A204.1 (cell line): Measurements from ENCODE around the gene VPS37D.

Experiments
- FAIRE-seq: peaks from 2 replicates; lab custom pipeline; 2012; peaks lifted over from hg19 to GRCh38; lab: Jason Lieb, UNC

VPS37D gene

DNA sequence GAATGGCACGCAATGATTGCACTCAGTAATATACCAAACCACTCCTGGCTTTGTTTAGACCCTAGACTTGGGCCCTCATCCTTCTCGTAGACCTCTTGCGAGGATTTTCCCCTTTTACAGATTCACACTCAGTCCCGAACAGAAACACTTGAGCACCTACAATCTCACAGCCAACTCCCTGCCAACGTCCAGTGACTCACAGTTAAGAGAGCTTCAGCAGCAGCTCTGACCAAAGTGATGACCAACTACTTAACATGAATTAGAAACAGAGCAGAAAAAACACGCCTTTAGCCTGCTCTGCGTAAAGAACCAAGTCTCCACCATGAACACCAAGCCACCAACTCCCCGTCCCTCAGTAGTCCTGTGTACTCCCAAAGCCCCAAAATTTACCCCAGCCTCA lies 13.4 kb downstream of the VPS37D start:
- FAIRE-seq = no peak

DNA sequence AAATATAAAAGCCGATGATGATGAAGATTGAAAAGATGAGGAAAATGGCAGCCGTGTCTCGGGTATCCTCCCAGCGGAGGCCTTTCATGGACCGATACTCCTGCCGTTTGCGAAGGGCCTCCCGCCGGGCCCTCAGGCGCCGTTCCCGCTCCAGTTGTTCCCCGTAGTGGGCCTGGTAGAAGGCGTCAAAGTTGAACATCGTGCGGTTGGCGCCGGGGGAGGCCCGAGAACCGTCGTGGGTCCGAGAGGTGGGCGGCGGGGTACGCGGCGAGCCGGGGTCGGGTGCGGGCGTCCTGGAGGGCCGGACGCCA lies 15.1 kb downstream of the VPS37D start:
- no peak for FAIRE-seq

DNA sequence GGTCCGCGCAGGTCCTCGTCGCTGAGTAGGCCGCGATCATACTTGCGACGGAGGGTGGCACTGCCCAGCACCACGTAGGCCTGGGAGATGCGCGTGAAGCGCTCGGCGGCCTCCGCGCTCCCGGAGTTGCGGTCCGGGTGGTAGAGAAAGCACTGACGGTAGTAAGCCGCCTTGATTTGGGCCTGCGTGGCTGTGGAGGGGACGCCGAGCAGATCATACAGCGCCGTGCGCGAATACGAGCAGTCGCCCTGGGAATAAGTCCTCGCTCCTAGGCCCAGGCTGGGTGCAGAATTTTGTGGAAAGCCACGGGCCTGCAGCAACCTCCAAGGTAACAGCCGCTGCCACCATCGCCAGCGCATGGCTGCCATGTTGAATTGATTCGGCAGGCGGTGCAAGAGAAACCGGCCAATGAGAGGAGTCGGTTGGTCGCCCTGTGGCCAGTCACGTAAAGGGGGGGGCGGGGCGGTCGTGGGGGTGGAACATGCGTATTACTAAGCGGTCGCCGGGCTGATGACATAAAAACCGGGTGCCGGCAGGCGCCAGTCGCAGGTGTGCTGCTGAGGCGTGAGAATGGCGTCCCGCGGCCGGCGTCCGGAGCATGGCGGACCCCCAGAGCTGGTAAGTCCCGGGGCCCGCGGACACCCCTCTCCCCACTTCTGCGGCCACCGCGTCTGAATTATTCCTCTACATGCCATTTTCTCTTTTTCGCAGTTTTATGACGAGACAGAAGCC lies 15.6 kb downstream of the VPS37D start, which contains the start of the genes BUD23 and DNAJC30:
Gene BUD23, plus strand, starts transcription at position 542 of the 732 bp plus-strand sequence. Its CDS starts 29 bp downstream, at position 571.
Gene DNAJC30, minus strand, starts transcription at position 398 of the 732 bp plus-strand sequence. Its CDS starts 30 bp downstream, at position 368.
- no peak for FAIRE-seq

DNA sequence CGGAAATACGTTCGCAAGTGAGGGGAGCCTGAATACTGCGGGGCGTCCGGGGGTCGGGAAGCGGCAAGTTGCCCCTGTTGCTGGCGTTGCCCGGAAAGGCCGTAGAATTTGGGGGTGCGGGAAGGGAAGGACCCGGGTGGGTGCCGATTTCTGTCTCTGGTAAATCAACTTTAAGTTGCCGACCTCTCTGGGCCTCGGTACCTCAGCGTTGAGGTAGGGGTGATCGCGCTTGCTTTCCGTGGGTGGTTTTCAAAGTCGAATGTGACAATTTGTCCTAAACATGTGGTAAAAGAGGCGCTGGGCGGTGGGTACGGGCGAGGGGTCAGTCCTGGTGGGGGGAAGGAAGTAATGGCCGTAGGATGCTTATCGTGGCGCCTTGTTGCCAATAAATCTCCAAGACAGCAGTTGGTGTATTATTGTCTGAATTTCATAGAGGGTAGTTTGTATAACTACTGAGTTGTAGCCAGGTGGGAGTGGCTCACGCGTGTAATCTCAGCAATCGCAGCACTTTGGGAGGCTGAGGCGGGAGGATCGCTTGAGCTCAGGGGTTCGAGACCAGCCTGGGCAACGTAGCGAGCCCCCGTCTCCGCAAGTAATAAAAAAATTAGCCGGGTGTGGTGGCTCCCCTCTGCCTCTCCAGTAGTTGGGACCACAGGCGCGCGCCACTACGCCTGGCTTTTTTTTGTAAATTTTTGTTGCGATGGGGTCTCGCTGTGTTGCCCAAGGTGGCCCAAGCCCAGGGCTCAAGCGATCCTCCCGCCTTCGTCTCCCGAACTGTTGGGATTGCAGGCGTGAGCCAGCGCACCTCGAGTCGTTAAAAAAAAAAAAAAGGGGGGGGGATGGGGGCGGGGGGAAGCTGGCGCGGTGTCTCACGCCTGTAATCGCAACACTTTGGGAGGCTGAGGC lies 16.4 kb downstream of the VPS37D start:
- no peak for FAIRE-seq

DNA sequence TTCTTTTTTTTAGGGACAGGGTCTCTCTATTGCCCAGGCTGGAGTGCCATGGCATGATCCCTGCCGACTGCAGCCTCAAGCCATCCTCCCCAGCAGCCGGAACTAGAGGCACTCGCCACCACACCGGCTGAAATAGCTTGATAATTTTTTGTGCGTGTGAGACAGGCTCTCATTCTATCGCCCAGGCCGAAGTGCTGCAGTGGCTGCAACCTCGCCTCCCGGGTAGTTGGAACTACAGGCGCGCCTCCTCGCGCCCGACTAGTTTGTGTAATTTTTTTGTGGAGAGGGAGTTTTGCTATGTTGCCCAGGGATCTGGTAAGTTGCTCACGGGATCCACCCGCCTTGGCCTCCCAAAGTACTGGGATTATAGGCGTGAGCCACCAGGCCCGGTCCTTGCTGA lies 17.7 kb downstream of the VPS37D start:
- no peak for FAIRE-seq

DNA sequence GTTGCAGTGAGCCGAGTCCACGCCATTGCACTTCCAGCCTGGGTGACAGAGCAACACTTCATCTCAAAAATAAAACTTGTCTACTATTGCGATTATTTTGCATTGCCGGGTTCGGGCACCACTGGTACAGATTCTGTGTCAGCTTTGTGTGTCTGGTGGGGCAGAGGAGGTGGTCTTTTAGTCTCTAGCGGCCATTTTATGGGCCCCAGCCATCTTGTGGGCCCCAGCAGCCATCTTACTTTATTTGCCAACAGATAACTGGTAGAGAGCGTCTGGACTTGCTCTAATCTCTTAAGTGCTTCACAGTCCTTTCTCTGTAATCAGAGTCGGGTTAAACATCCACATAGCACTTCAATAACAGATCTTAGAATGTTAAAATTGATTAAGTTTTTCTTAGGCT lies 20.7 kb downstream of the VPS37D start:
- no peak for FAIRE-seq

DNA sequence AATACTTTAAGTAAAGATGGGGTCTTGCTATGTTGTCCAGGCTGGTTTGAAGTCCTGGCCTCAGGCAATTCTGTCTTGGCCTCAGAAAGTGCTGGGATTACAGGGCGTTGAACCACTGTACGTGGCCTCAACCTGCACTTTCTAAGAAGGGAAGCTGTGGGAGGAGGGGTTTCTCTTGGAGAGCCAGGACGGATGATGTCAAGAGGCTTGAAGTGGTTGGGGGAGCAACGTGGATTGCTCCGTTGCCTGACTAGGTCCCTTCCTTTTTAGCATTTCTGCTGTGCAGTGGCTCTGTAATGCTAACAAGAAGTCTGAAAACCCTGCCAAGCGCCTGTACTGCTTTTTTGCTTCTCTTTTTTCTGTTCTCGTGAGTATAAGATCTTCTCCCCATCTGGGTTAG lies 23.0 kb downstream of the VPS37D start:
- FAIRE-seq = no peak

DNA sequence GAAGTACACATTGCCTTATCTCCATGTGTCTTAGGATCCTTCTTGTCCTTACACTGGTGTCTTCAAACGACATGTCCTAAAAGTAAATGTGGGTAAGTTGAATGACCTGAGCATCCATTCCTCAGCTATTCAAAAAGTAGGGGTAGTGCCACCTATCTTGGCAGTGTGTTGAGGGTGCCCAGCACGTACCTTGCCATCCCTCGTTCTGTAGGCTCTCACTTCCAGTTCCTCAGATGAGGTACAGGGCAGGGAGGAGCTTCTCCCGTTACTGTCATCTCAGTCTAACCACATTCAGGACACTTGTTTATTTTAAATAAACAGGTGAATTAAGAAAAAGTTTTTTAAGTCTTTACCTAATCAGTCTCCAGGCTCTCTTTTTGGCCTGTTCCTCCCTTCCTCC lies 28.7 kb downstream of the VPS37D start:
- FAIRE-seq = no peak

DNA sequence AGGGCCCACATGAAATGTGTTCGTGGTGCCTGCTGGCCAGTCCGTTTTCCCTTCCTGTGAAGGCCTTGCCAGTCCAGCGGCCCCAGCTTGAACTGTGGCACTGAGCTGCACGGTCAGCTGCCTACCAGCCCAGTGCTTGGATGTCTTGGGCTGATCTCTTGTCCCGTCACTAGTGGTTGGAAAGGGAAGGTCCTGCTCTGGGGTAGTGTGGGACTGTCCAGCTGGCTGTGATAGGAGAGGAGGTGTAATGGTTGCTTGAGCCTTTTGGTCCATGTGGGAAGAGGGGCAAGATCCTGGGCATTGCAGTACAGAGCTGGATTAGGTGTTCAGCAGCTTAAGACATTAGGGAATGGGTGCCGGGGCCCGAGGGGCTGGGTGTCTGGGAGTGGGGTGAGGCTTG lies 30.8 kb downstream of the VPS37D start:
- FAIRE-seq = no peak

DNA sequence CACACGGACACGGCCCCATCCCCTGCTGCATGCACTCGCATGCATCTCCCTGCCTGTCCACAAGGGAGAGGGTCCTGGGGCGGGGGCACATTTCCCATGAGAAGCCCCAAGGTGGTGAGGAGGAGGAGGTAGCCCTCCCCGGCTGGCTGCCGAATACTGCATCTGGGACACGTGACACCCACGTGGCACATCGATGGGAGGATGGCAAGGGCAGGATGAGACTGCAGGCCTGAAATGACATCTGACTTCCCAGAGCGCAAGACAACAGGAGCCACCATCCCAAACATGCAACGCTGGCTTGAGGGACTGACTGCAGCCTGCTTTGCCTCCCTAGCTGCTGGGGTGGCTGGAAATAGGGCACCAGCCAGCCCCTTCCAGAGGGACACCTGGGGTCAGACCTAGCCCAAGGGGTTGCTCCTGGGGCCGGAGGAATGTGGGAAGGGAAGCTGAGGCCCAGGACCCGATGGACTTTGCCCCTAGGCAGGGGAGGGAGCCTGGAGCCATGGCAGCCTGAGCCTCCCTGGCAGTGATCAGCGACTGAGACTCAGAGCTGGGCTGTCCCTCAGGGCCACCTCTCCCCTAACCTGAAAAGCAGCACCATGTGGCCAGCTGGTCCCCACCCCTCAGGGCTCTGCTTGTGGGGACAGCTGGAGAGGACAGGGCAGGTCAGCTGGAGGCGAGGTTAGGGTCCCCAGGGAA lies 31.9 kb downstream of the VPS37D start:
- FAIRE-seq = no peak

DNA sequence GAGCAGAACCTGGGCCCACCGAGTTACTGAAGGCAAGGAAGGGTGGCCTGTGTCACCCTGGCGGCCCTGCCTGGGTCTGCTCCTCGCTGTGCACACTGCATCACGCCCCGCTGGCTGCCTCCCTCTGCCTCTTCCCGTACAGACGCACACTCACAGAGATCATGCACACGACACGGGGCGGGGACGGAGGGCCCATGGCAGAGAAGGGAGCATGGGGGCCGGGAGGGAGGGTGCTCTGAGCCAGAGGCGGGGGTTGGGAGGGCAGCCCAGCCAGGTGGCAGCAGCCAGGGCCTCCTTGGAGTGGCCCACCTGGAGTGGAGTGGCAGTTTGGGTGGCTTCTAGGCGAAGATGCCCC lies 32.4 kb downstream of the VPS37D start:
- FAIRE-seq = no peak

DNA sequence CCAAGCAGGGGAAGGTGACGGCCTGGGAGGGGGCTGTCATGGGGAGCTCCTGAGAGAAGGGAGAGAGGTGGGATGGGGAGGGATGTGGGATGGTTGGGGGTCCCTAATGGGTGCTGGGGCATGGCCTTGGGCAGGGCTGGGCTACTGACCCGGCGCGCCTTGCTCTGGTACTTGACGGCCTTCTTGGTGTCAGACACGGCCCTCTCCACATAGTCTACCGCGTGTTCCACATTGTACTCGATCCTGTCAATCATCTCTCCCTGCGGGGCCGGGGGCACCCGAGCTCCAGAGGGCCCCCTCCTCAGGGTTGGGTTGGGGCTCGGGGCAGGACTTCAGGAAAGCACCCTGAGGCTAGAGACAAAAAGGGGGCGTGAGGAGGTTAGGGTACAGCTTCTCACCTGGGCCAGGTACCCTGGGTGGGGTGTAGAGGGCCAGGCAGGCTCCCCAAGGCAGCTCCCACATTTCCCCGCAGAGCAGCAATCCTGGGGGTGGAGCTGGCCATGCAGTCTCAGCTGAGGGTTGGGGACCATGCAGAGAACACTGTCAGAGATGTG lies 33.0 kb downstream of the VPS37D start:
- no peak for FAIRE-seq

DNA sequence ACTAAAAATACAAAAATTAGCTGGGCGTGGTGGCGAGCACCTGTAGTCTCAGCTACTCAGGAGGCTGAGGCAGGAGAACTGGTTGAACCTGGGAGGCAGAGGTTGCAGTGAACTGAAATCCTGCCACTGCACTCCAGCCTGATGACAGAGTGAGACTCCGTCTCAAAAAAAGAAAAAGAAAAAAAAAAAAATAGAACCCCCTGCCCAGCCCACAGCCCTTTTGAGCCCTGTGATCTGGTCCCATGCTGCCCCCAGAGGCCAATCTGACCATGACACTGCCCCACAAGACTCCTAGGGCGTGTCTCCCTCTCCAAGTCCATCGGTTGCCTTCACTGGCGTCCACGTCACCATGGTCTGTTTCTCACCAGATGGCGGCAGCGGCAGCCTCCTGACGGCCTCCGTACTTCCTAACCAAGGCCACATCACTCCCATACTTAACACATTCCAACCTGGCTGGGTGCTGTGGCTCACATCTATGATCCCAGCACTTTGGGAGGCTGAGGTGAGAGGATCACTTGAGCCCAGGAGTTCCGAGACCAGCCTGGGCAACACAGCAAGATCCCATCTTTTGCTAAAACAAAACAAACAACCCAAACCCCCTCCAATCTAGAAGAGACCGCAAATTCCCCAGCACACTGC lies 33.8 kb downstream of the VPS37D start:
- no peak for FAIRE-seq

DNA sequence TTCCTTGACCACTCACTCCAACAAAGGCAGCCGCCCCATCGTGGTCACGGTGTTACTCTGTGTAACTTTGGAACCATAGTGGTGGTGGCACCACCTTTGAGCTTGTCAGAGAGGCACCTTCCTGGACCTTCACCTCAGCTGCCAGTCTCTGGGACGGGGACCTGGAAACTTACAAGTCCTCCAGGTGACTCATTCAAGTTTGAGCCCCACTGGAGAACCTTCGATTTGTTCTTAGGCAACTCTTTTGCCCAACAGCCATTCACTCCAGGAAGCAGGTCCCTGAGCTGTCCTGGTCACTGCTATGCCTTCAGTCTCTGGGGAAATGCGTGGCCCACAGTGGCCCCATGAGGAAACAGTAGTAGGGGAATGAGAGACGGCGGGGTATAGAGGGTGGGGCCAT lies 34.6 kb downstream of the VPS37D start:
- no peak for FAIRE-seq

DNA sequence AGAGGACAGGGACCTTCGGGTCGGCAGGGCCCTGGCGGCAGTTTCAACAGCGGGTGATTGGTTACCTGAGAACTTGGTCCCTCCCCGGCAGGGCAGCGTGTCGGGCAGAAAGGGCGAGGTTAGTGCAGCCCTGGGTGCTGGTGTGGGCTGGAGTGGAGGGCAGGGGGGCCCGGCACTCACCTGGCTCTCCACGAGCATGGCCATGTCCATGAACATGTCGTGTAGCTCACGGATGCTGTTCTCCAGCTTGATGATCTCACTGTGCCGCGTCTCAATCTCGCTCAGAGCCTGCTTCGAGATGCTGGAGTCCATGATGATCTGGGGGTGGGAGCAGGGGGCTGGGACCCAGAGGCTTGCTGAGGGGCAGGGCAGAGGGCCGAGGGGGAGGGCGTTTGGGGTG lies 35.0 kb downstream of the VPS37D start:
- no peak for FAIRE-seq

DNA sequence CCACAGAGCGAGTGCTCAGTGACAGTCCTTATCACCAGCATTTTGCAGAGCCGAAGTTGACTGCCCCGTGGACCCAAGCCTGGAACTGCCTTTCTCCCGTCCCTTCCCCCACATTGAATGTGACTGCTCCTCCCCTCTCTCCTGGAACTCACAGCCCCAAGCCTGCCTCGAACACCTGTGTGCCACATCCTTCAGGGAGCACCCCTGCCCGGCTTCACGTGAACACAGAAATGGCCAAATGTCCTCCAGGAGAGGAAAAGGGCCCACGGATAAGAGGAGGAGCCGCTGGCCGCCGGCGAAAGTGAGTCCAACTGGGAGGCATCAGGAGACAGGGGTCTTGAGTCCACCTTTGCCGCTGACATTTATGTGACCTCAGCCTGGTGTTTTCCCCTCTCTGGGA lies 35.6 kb downstream of the VPS37D start:
- no peak for FAIRE-seq

DNA sequence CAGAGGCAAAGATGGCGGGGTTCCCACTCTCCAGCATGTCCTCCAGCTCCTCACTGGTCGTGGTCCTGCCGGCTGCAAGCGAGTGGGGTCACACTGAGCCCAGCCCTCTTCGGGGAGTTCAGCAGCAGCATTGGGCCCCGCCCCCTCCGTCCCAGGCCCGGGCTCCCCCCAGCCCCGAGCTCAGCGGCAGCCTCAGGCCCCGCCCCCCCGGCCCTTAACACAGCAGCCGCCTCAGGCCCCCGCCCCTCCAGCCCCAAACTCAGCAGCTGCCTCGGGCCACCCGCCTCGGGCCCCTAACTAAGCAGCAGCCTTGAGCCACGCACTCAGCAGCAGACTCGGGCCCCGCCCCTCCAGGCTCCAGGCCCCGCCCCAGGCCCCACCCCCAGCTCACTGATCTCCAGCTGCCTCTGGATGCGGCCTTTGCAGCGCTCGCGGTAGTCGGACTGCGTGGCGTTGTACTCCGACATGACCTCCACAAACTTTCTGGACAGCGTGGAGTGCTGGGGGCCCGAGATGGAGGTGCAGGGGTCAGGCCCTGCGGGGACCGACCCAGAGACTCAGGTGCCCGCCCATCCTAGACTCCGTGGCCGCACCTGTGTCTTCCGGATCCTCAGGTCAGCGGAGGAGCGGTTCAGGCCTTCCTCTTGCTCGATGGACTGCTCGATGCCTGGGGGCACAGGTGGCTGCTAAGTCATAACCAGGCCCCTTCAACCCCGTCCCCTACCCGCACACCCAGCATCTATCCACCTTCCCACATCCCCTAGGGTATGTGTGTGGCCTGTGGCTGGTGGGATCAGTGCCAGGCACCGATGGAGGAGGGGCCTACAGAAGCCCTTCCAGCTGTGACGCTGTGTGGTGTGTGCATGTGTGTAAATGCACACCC lies 36.4 kb downstream of the VPS37D start:
- FAIRE-seq = no peak

DNA sequence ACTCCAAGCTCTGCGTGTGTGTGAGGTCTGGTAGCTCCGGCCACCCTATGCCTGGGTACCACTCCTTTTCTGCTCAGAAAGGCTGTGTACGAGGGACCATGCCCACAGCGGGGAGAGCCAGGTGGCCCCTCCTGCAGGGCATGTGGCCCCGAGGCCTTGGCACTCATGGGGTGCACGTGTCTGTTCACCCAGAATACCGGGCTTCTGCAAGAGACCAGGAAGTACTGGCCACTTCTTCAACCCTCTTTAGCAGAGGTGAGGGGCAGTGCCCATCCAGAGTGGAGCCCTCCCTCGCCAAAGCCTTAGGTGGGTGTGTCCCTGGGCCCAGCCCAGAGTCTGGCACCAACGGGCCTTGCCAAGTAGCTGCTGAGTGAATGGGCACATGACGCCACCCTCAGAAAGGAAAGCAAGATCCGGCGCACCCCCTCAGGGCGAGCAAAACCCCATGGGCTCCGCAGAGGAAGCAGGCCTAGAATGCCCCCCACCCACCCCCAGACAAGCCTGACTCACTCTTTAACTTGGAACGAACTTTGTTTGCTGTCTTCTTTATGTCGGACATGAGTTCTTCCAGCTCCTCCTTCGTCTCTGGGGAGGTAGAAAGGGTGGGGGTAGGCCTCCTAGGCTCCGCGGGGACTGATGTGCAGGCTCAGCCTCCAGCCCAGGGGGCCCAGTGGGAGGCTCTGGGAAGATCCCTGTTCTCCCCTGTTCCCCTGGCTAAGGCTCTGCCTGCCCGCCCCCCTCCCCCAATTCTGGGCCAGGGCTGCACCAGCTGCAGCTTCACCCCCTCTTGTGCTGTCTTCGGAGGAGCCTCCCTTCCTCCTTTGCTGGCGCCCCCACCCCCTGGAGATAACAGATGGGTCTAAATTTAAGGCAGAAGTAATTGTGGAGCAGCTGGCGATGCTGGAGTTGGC lies 37.3 kb downstream of the VPS37D start:
- FAIRE-seq = no peak

DNA sequence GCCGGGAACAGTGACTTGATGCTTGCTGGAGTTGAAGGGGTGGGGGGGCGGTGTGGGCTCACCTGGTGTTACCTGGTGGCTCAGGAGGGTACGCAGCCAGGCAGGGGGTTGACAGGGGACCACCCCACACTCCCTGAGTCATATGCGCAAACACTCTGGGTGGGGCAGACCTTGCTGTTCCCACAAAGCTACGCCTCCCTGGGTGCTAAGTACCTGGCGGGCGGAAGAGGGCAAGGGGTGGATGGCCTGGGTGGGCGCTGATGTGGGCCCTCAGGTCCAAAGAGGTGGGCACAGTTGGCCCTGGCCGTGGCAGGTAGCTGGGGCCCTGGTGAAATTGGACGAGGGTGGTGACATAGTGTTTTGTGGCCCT lies 37.9 kb downstream of the VPS37D start:
- no peak for FAIRE-seq
